Activated naive CD4-positive, alpha-beta T cell treated with anti-CD3 and anti-CD28 coated beads for 36 hours (primary cell): Measurements from ENCODE around the gene ALK. TPM values are rescaled to one million over a fixed set of nuclear protein-coding genes. Genes with fewer than 3 reads are reported as not detected.
A peak's percentile ranks its signal among the peaks of the same experiment; 100 is the strongest.

Experiments
- CTCF ChIA-PET: fragments of 350-600 bp; sonication (Branson Sonifier 250); formaldehyde crosslinking; loops from one replicate; lab custom pipeline; 2021; ENCODE audit warnings: antibody characterized with exemption; lab: Charles Lee
- DNase-seq: peaks from one replicate; pipeline ENCODE4 v3.0.0-alpha.2; 2020
- H3K27ac Mint-ChIP-seq: one replicate; pipeline ENCODE4 v1.8.0; 2021; ENCODE audit warnings: mild to moderate bottlenecking, mixed read lengths
- H3K27me3 Mint-ChIP-seq: one replicate; pipeline ENCODE4 v1.8.0; 2021; ENCODE audit warnings: low read depth, mixed read lengths
- H3K36me3 Mint-ChIP-seq: one replicate; pipeline ENCODE4 v1.8.0; 2021; ENCODE audit warnings: low read depth, mixed read lengths
- H3K4me1 Mint-ChIP-seq: one replicate; pipeline ENCODE4 v1.8.0; 2021; ENCODE audit warnings: low read depth, mixed read lengths
- H3K4me3 Mint-ChIP-seq: one replicate; pipeline ENCODE4 v1.8.0; 2021; ENCODE audit warnings: mild to moderate bottlenecking, moderate library complexity, mixed read lengths
- H3K9me3 Mint-ChIP-seq: one replicate; pipeline ENCODE4 v1.8.0; 2021; ENCODE audit warnings: mixed read lengths
- intact Hi-C: fragments of 100-400 bp; cut with micrococcal nuclease; formaldehyde crosslinking; loops from one replicate; pipeline ENCODE4 v1.15.1; 2023
- total RNA-seq, 2 experiments: library from RNA; stranded (reverse); gene quantifications; one replicate each; pipeline ENCODE4 v1.2.3, GENCODE V29; 2021

ALK gene
- total RNA-seq, 2 experiments from 2014 or later, result not detected

DNA sequence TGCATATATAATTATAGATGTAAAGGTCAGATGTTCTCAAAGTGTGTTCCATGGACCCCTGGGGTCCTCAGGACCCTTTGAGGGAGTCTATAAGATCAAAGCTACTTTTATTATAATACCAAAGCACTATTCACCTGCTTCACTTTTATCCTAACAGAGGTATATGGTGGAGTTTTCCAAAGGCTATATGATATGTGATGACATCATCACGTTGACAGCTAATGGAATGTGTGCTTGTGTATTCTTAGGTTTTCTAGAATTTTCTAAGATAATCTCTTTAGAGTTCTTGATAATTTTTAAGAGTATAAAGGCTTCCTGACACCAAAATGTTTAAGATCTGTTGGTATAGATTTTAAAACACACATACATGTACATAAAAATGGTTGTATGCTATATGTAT, 10.4 kb upstream of the ALK start:
- no peaks in the 10 kb centered on the region for H3K36me3 Mint-ChIP-seq
- no peaks in the 10 kb centered on the region for H3K4me1 Mint-ChIP-seq
- CTCF ChIA-PET, result interaction anchor here (0.9 kb wide), 1 partner anchor 9 kb away, joined by 5 read pairs; no protein-coding TSS in a partner anchor
- intact Hi-C loops, result no loop called here
- H3K27me3 Mint-ChIP-seq, result peaks cover 18% of the 10 kb centered on the region
- no peak overlapping the region for H3K27ac Mint-ChIP-seq
- H3K9me3 Mint-ChIP-seq, result no peaks in the 10 kb centered on the region
- no peak overlapping the region for H3K4me3 Mint-ChIP-seq
- DNase-seq, result no peak

DNA sequence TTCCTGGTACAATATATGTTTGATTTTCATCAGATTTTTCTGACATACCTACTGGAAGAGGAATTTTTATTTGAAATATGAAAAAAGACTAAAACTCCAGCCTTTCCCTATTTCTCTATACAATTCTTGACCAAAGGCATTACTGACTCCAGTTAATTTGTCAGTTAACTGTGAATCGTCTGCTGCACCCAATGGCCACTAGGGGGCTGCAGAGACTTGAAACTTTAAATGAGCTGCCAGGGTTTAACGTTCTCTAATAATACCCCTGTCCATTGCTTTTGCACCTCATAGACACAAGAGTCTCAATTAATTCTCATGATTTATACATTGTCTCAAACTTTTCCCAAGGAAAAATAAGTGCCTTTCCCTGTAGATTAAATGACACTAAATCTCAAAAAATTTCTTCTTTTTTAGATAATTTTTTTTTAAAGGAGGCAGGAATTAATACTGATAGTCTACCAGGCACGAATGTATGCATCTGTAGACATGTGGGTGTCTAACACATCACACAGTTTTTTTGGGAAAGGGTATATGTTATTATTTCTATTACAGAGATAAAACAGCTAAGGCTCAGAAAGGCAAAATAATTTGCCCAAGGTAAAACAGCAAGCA, 1.8 kb upstream of the ALK start:
- peaks cover 13% of the 10 kb centered on the region for H3K4me1 Mint-ChIP-seq
- no peak overlapping the region for H3K27ac Mint-ChIP-seq
- peaks cover 52% of the 10 kb centered on the region for H3K27me3 Mint-ChIP-seq
- no peaks in the 10 kb centered on the region for H3K36me3 Mint-ChIP-seq
- intact Hi-C loops, result loop anchor here (1.0 kb wide), 3 partner anchors 103 to 192 kb away; no protein-coding TSS in a partner anchor
- peak; percentile 72 for DNase-seq
- CTCF ChIA-PET, result interaction anchor here (0.6 to 3.2 kb wide), 16 partner anchors 9 to 612 kb away, joined by 3 to 17 read pairs (median 4); no protein-coding TSS in a partner anchor
- no peaks in the 10 kb centered on the region for H3K9me3 Mint-ChIP-seq
- H3K4me3 Mint-ChIP-seq, result no peak overlapping the region

DNA sequence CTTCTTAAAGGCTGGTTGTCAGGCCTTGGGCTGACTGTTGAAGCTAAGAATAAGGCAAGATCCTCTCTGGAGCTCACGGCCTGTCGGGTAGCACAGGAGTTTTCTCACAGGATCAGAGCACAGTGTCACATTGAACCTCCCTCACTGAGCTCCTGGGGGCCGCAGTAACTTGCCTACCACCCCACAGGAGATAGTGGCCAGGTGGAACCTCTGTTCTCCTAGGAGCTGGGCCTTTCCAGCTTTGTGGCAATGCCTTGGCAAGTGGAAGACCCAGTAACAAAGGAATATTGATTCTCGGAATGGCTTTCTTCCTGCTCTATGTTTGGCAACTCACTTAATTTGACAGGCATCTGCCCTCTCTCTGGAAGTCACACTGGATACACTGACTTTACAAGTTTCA, 1.2 kb upstream of the ALK start:
- peaks cover 13% of the 10 kb centered on the region for H3K4me1 Mint-ChIP-seq
- no peak overlapping the region for H3K4me3 Mint-ChIP-seq
- CTCF ChIA-PET, result interaction anchor here (0.7 to 3.2 kb wide), 11 partner anchors 9 to 1404 kb away, joined by 3 to 17 read pairs (median 4); no protein-coding TSS in a partner anchor
- H3K9me3 Mint-ChIP-seq, result no peaks in the 10 kb centered on the region
- H3K27me3 Mint-ChIP-seq, result peaks cover 52% of the 10 kb centered on the region
- intact Hi-C loops, result loop anchor here (1.0 kb wide), 3 partner anchors 104 to 193 kb away; no protein-coding TSS in a partner anchor
- H3K27ac Mint-ChIP-seq, result no peak overlapping the region
- no peak for DNase-seq
- H3K36me3 Mint-ChIP-seq, result no peaks in the 10 kb centered on the region

DNA sequence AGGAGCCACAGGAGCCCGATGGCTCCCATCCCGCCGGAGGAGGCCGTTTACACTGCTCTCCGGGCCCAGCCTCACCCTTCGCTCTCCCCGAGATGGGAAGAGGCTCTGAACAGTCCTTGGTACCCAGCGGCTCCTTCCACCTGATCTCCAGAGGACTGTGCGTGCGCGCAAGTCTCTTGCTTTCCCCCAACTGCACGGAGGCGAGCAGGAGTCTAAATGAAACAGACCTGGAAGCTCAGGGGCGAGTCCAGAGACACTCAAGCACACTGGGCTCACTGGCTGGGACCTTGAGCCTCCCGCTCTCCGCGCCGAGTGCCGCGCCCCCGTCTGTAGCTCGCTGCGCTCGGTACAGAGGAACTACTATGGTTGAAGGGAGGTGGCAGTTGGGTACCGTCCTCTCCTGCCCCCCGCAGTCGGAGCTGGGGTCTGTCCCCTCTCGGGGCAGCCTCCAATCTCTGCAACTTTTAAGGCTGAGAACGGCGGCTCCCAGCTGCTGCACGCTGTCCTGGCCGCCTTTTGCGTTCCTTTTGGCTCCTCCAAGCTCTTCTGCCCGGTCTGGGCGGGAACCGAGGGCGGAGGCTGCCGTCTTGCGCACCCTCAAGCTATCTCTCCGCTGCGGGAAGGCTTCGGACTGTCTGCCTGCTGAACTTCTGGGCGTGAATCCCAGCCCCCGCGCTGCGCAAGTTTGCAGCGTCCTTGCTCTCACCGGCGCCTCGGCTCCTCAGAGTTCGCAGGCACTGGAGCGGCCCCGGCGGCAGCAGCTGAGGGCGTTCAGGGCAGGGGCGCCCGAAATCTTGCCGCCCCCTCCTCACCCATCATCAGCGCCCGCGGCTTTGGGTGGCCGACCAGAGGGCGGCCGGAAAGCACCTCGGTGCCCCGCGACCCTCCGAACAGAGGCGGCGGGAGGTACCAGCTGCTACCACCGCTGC, 491 bp downstream of the ALK start:
- H3K4me1 Mint-ChIP-seq, result peaks cover 13% of the 10 kb centered on the region
- peak; percentile 5 for DNase-seq
- peak overlapping the region; percentile 26 for H3K4me3 Mint-ChIP-seq
- intact Hi-C loops, result no loop called here
- peaks cover 64% of the 10 kb centered on the region for H3K27me3 Mint-ChIP-seq
- CTCF ChIA-PET, result interaction anchor here (2.6 kb wide), 1 partner anchor 151 kb away, joined by 9 read pairs; no protein-coding TSS in a partner anchor
- no peak overlapping the region for H3K27ac Mint-ChIP-seq
- H3K36me3 Mint-ChIP-seq, result no peaks in the 10 kb centered on the region
- H3K9me3 Mint-ChIP-seq, result no peaks in the 10 kb centered on the region

DNA sequence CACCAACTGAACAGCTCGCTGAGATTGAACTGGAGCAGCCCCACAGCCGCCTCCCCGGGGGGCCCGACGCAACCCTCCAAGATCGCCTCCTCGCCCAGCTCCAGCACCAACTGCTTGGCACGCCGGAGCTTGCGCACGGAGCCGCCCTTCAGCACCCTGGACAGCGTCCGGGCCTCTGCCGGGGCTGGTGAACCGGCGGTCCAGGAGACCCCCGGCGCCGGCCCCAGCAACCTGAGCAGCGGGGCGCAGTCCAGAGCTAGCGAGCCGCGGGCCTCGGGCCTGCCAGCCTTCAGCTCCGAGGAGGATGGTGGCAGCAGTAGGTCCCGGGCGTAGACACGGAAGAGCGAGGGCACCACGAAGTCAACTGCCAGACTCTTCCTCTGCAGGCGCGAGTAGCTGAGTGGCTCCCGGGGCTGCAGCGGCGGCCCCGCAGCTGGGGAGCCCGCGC, 1.2 kb downstream of the ALK start:
- peaks cover 66% of the 10 kb centered on the region for H3K27me3 Mint-ChIP-seq
- intact Hi-C loops, result no loop called here
- DNase-seq, result peak; percentile 65
- no peak overlapping the region for H3K4me3 Mint-ChIP-seq
- H3K4me1 Mint-ChIP-seq, result peaks cover 13% of the 10 kb centered on the region
- CTCF ChIA-PET, result interaction anchor here (0.6 to 2.6 kb wide), 2 partner anchors 151 to 624 kb away, joined by 3 to 9 read pairs; no protein-coding TSS in a partner anchor
- no peaks in the 10 kb centered on the region for H3K36me3 Mint-ChIP-seq
- no peak overlapping the region for H3K27ac Mint-ChIP-seq
- H3K9me3 Mint-ChIP-seq, result no peaks in the 10 kb centered on the region

DNA sequence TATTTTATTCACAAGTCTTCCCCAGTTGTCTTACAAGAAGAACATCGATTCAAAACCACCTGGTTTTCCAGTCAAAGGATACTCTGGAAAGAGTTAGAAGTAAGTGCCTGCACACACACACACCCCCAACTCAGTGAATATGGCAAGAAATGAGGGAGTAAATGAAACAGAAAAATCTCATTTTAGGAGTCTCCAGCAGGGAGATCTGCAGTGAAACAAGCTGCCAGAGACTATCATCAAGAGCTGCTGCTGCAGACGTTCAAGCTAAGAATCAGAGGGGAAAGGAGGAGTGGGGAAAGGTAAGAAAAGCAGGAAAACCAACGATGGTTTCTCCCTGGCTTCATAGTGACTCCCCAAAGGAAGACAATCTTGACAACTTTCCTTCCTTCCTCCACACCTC, 2.4 kb downstream of the ALK start:
- no peaks in the 10 kb centered on the region for H3K9me3 Mint-ChIP-seq
- CTCF ChIA-PET, result interaction anchor here (2.6 kb wide), 1 partner anchor 153 kb away, joined by 9 read pairs; no protein-coding TSS in a partner anchor
- peaks cover 61% of the 10 kb centered on the region for H3K27me3 Mint-ChIP-seq
- H3K4me3 Mint-ChIP-seq, result no peak overlapping the region
- H3K36me3 Mint-ChIP-seq, result no peaks in the 10 kb centered on the region
- no peak for DNase-seq
- peaks cover 13% of the 10 kb centered on the region for H3K4me1 Mint-ChIP-seq
- intact Hi-C loops, result no loop called here
- no peak overlapping the region for H3K27ac Mint-ChIP-seq

DNA sequence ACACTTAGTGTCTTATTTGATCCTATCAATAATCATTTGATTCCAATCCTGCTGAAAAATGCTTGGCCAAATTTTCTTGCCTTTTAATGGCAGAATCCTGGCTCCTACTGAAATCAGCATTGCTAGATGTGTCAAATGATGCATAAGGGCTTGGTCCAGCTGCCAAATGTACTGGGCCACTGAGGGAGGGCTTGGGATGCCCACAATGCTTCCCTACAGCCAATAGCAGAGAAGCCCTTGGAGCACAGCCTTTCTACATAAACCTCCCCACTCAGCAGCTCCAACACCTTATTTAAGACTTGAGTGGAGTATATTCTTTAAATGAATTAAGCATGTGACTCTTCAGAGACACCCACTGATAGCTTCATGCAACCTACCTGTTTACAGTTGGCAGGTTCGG, 3.6 kb downstream of the ALK start:
- Mint-ChIP-seq H3K4me1 (peaks cover 13% of the 10 kb centered on the region), H3K27ac (no peak overlapping the region), H3K9me3 (no peaks in the 10 kb centered on the region), H3K4me3 (no peak overlapping the region), H3K27me3 (peaks cover 57% of the 10 kb centered on the region), H3K36me3 (no peaks in the 10 kb centered on the region)
- intact Hi-C loops, result no loop called here
- CTCF ChIA-PET, result interaction anchor here (0.6 kb wide), 1 partner anchor 9 kb away, joined by 3 read pairs; no protein-coding TSS in a partner anchor
- no peak for DNase-seq

DNA sequence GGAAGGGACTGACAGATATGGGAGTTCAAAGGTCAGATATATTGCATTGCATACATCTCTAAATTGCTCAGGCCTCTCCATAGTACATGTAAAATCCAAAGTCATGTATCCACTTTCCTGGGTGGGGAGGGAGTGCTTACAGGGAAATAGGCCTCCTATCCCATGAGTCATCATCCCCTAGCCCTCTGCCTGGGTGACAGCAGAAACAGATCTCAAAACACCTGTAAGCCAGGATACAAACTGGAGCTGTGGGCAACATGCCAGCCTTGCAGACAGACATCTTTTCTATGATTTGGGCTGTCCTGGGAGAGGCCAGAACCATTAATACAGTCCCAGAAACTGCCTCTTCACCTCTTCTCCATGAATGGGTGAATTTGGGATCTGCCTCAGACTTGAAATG, 4.8 kb downstream of the ALK start:
- Mint-ChIP-seq H3K36me3 (no peaks in the 10 kb centered on the region), H3K4me1 (peaks cover 10% of the 10 kb centered on the region), H3K27me3 (peaks cover 45% of the 10 kb centered on the region), H3K27ac (no peak overlapping the region), H3K9me3 (no peaks in the 10 kb centered on the region), H3K4me3 (no peak overlapping the region)
- intact Hi-C loops, result no loop called here
- CTCF ChIA-PET, result no interaction called here
- DNase-seq, result no peak

DNA sequence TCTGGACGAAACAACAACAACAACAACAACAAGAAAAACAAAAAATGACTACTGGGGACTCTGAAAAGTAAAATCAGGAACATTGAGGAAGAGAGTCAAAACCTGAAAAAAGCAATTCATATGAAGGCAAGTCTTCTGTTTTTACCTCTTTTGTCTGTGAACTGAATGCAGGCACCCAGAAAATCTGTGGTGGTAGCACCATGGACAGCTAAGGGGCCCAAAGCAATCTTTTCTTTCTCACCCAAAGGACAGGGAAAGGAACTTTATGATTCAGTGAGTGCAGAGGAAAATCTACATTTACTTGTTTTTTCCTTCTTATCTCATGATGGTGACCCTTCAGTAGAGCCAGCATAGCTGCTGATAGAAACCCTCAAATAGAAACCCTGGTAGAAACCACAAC, 10.4 kb downstream of the ALK start:
- Mint-ChIP-seq H3K36me3 (no peaks in the 10 kb centered on the region), H3K27ac (no peak overlapping the region), H3K4me3 (no peak overlapping the region), H3K27me3 (peaks cover 12% of the 10 kb centered on the region), H3K4me1 (no peaks in the 10 kb centered on the region), H3K9me3 (no peaks in the 10 kb centered on the region)
- CTCF ChIA-PET, result no interaction called here
- intact Hi-C loops, result no loop called here
- DNase-seq, result no peak

DNA sequence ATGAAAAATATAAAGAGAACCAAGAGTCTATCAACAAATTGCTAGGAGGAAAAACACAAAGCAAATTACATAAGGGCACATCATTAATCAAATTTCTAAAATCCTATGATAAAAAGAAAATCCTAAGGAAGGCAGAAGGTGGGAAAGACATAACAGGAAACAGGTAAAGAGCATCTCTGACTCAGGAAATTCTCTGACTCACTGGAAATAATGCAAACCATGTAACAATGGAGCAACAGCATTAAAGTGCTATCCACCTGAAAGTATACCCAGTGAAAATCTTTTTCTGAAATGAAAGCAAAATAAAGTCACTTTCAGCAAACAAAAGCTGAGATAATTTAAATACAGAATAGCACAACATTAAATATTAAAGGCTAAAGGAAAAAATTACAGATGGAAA, 10.9 kb downstream of the ALK start:
- DNase-seq, result no peak
- H3K4me3 Mint-ChIP-seq, result no peak overlapping the region

DNA sequence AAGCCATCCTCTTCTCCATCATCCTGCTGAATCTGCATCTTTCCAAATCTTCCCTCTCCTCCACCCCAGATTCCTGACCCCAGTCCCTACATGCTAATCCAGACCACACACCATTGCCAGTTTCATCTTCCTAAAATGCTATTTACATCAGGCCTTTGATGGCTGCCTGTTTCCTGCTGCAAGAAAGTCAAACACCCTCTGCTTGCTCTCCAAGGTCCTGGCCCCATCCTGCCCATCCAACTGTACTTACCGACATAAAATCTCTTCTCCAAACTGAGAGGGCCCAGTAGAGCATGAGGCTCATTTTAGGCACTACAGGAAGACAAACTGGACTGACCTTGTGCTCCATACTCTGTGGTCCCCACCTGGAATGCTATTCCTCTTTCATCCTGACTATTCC, 19.0 kb downstream of the ALK start:
- Mint-ChIP-seq H3K4me1 (no peaks in the 10 kb centered on the region), H3K9me3 (no peaks in the 10 kb centered on the region), H3K27me3 (peaks cover 26% of the 10 kb centered on the region), H3K27ac (no peak overlapping the region), H3K4me3 (no peak overlapping the region), H3K36me3 (no peaks in the 10 kb centered on the region)
- DNase-seq, result no peak
- intact Hi-C loops, result no loop called here
- CTCF ChIA-PET, result no interaction called here

More for the DNA sequence above, 10.9 kb downstream of the ALK start:
- no peaks in the 10 kb centered on the region for H3K9me3 Mint-ChIP-seq
- H3K4me1 Mint-ChIP-seq, result no peaks in the 10 kb centered on the region
- CTCF ChIA-PET, result no interaction called here
- H3K27ac Mint-ChIP-seq, result no peak overlapping the region
- intact Hi-C loops, result no loop called here
- peaks cover 8% of the 10 kb centered on the region for H3K27me3 Mint-ChIP-seq
- H3K36me3 Mint-ChIP-seq, result no peaks in the 10 kb centered on the region

DNA sequence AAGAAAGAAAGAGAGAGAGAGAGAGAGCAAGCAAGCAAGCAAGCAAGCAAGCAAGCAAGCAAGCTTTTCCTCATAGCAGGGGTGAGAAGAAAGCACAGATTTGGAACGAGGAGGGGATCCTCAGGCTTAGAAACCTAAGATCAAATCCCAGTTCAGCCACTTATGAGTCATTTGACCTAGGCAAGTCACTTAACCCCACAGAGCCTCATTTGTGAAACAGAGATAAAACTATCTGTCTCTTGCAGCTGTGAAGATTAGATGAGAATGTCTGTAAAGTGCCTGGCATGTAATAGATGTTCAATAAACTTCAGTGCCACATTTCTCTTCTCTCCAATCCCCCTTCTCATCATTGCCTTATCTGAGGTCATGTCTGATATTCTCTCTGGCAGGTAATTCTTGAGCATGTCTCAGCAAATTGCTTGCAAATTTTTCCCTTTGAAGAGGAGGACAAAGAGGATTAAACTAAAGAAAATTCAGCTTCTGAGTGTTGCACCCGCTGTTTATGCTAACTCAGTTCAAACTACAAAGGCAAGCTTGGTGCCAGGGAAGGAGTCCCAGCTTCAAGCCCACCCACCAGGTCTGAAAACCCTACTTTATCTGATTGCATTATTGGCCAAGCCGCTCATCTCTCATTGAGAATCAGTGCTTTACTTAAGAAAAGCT, 20.3 kb downstream of the ALK start:
- CTCF ChIA-PET, result no interaction called here
- DNase-seq, result no peak
- Mint-ChIP-seq H3K27me3 (peaks cover 31% of the 10 kb centered on the region), H3K4me1 (no peaks in the 10 kb centered on the region), H3K36me3 (no peaks in the 10 kb centered on the region), H3K4me3 (no peak overlapping the region), H3K27ac (no peak overlapping the region), H3K9me3 (no peaks in the 10 kb centered on the region)
- intact Hi-C loops, result no loop called here
